PC-9 (cell line): ENCODE results near the gene PIAS4.

Source experiments
- CTCF ChIP-seq: fragments of 200-600 bp; sonication (generic); conservative IDR thresholded peaks from 2 replicates; pipeline ENCODE4 v1.6.1; 2017; ENCODE audit warnings: mixed run types, antibody characterized with exemption, mild to moderate bottlenecking, moderate library complexity
- EZH2 ChIP-seq: fragments of 200-600 bp; sonication (generic); IDR thresholded peaks from 2 replicates; pipeline ENCODE4 v1.8.0; 2017; ENCODE audit warnings: antibody characterized with exemption, low read depth

DNA sequence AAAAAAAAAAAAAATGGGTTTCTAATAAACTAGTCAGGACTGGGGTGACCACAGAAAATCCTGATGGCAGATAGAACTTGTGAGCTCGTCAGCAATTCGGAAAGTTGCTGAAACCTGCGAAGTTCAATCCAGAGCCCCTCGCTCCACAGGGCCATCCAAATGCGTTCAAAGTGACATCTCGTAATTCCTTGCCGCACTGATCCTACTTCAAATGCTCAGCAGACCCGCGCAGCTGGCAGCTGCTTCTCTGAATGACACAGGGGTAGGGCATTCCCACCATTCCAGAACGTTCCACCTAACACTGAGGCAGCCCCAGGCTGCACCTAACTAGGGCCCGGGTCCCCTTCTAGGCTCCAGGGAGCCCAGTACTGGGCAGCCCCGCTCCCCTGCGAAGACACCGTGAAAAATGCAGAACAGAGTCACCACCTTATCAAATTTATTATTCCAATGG is 31.9 kb upstream of the PIAS4 start:
- no peak for TF ChIP-seq CTCF
- no peak for TF ChIP-seq EZH2
